Prostate gland (tissue), 2 donors: Measurements from ENCODE around the gene CORO6. TPM values are rescaled to one million over a fixed set of nuclear protein-coding genes. Genes with fewer than 3 reads are reported as not detected.

Source experiments
- DNase-seq: peaks from one replicate; pipeline ENCODE4 v3.0.0-alpha.2; 2019; ENCODE audit warnings: low spot score
- H3K27ac ChIP-seq, 2 donors: fragments of 200-600 bp; sonication (generic); 2 replicates each; pipeline ENCODE4 v1.5.1; 2017 to 2019
- H3K27me3 ChIP-seq: fragments of 200-600 bp; sonication (generic); replicated peaks from 2 replicates; pipeline ENCODE4 v1.5.1; 2019; ENCODE audit not compliant: insufficient read depth
- H3K36me3 ChIP-seq, 2 donors: fragments of 200-600 bp; sonication (generic); 1 replicate in 1 of 2; 2 replicates in 1 of 2; pipeline versions ENCODE4 v1.5.1 to v1.8.1; 2017 to 2019
- H3K4me1 ChIP-seq: fragments of 200-600 bp; sonication (generic); replicated peaks from 2 replicates; pipeline ENCODE4 v1.5.1; 2019
- H3K4me3 ChIP-seq, 2 donors: fragments of 200-600 bp; sonication (generic); 2 replicates each; pipeline ENCODE4 v1.5.1; 2017 to 2019
- H3K9me3 ChIP-seq: fragments of 200-600 bp; sonication (generic); 2 replicates; pipeline ENCODE4 v1.5.1; 2017
- CTCF ChIP-seq, 4 experiments: fragments of 200-600 bp in 2 of 4; fragments of 450-650 bp in 2 of 4; sonication (generic) in 2 of 4; IDR thresholded peaks; 1 replicate in 3 of 4; 2 replicates in 1 of 4; pipeline ENCODE4 v1.5.1; 2016 to 2019; ENCODE audit warnings: antibody characterized with exemption in 4 of 4, mild to moderate bottlenecking in 2 of 4, moderate library complexity in 2 of 4
- POLR2A ChIP-seq: fragments of 450-650 bp; IDR thresholded peaks from one replicate; pipeline ENCODE4 v1.6.1; 2016; ENCODE audit warnings: antibody characterized with exemption, mild to moderate bottlenecking
- POLR2AphosphoS5 ChIP-seq: sonication (generic); formaldehyde crosslinking; IDR thresholded peaks from one replicate; pipeline ENCODE4 v1.6.1; 2017; ENCODE audit warnings: antibody characterized with exemption
- WGBS: methylation state at CpG from one replicate; pipeline ENCODE4 v1.1.5; 2018; 5-methylcytosine and 5-hydroxymethylcytosine counted together
- intact Hi-C: fragments of 100-400 bp; cut with DNase I; formaldehyde crosslinking; loops from one replicate; pipeline ENCODE4 v1.14.2; 2022
- total RNA-seq, 2 donors: library from RNA; depleted of rRNA; stranded (reverse); fragments of >200 nt; gene quantifications; one replicate each; pipeline ENCODE4 v1.1.0, GENCODE V29; 2016

CORO6 gene
- total RNA-seq, 2 donors from 2014 or later: 23.4 to 33.5 TPM

DNA sequence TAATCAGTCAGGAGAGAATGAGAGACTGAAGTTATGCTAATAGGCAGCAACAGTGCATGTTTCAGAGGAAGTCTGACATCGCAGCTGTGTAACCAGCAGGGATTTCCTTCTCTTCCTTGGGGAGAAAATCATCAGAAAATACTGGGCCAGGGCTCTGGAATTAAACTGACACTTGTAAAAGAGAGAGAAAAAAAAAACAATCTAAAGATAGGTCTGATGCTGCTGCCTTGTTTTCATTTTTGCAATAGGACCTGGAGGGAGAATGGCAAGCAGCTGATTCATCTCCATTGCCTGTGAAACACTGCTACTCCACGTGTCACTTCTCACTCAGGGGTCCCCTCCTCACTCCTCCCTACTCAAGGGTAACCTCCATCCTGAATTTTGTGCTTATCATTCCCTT lies 17.7 kb upstream of the CORO6 start:
- Histone ChIP-seq H3K27ac (peak overlapping the region; percentile 21 to 47), H3K36me3 (no peaks in the 10 kb centered on the region), H3K9me3 (no peaks in the 10 kb centered on the region), H3K27me3 (no peaks in the 10 kb centered on the region), H3K4me3 (no peak overlapping the region), H3K4me1 (peaks cover 6% of the 10 kb centered on the region)
- intact Hi-C loops: no loop called here
- DNase-seq: no peak
- 45% methylated on average over 2 of the region's 2 CpGs for WGBS
- no peak for TF ChIP-seq CTCF (IDR thresholded peaks at IDR 0.05)

DNA sequence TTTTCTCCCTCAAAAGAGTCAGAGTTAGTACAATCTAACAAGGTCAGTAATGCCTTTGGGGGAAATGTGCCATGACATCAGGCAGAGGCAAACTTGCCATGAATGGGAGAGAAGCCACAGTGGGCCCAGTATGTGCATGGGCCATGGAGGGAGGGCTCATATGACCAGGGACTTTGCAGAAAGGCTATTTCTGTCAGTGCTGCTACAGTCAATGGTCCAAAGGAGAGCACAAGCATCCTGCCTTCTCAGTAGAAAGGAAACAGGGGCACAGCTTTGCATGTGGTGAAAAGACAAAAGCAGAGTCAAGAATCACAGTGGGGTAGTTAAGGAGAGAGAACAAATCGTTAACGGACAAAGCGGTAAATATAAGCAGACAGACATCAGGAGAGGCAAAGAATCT lies 11.2 kb upstream of the CORO6 start:
- Histone ChIP-seq H3K4me3 (no peak overlapping the region), H3K27ac (no peak overlapping the region), H3K9me3 (no peaks in the 10 kb centered on the region), H3K27me3 (no peaks in the 10 kb centered on the region), H3K36me3 (no peaks in the 10 kb centered on the region), H3K4me1 (peaks cover under 1% of the 10 kb centered on the region)
- intact Hi-C loops: no loop called here
- 93% methylated on average over 3 of the region's 3 CpGs for WGBS
- DNase-seq: no peak
- no peak for TF ChIP-seq POLR2A
- TF ChIP-seq CTCF (IDR thresholded peaks at IDR 0.05): no peak
- no peak for TF ChIP-seq POLR2AphosphoS5

GRCh38 chr17:29630630-29631193 lies 8.0 kb upstream of the CORO6 start:
- DNase-seq: no peak
- Histone ChIP-seq H3K27me3 (no peaks in the 10 kb centered on the region), H3K9me3 (no peaks in the 10 kb centered on the region), H3K27ac (no peak overlapping the region), H3K4me1 (peaks cover 5% of the 10 kb centered on the region), H3K36me3 (no peaks in the 10 kb centered on the region), H3K4me3 (no peak overlapping the region)
- TF ChIP-seq POLR2A (no peak), POLR2AphosphoS5 (no peak), CTCF (IDR thresholded peaks at IDR 0.05) (no peak)
- WGBS: 85% methylated on average over 6 of the region's 6 CpGs
- intact Hi-C loops: no loop called here

DNA sequence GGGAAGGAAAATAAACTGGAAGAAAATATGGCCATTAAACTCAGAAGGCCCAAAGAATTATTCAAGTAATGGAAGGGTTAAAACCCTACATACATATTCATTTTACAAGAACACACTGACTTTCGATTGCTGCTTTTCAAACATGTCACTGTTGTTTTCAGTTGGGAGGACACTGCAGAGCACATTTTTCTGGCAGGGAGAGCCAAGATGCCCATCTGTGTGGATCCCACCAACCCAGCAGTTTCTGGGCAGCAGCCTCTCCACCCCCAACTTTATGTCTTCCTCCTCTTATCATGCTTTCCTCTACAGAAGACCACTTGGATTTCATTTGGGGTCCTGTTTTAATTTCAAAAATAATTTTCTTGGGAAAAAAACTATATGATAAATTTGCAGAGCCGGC lies 7.1 kb upstream of the CORO6 start:
- intact Hi-C loops: loop anchor here (5.0 kb wide), 1 partner anchor 132 kb away; no protein-coding TSS in a partner anchor
- H3K4me3 ChIP-seq: no peak overlapping the region
- H3K27me3 ChIP-seq: no peaks in the 10 kb centered on the region
- TF ChIP-seq POLR2AphosphoS5 (no peak), POLR2A (no peak), CTCF (IDR thresholded peaks at IDR 0.05) (no peak)
- H3K9me3 ChIP-seq: no peaks in the 10 kb centered on the region
- H3K36me3 ChIP-seq: no peaks in the 10 kb centered on the region
- no peak overlapping the region for H3K27ac ChIP-seq
- 50% methylated on average over 2 of the region's 2 CpGs for WGBS
- H3K4me1 ChIP-seq: peaks cover 5% of the 10 kb centered on the region
- no peak for DNase-seq

GRCh38 chr17:29628644-29629043 lies 5.9 kb upstream of the CORO6 start:
- H3K4me1 ChIP-seq: peaks cover 5% of the 10 kb centered on the region
- H3K4me3 ChIP-seq: no peak overlapping the region
- no peaks in the 10 kb centered on the region for H3K9me3 ChIP-seq
- WGBS: 56% methylated on average over 2 of the region's 2 CpGs
- H3K36me3 ChIP-seq: no peaks in the 10 kb centered on the region
- no peaks in the 10 kb centered on the region for H3K27me3 ChIP-seq
- H3K27ac ChIP-seq: no peak overlapping the region
- DNase-seq: no peak
- intact Hi-C loops: loop anchor here (5.0 kb wide), 1 partner anchor 134 kb away; no protein-coding TSS in a partner anchor
- TF ChIP-seq POLR2AphosphoS5 (no peak), CTCF (IDR thresholded peaks at IDR 0.05) (no peak), POLR2A (no peak)
